MV-4-11 (cell line): ENCODE measurements around the gene PLCG2.
"Not testable (repeated sequence)": the region's sequence is repeated elsewhere in the genome, so short reads cannot be mapped to it uniquely, and the experiment has no call there.

Experiments used
- DNase-seq: peaks from one replicate; lab custom pipeline; 2025; lab: John Stamatoyannopoulos, UW

The PLCG2 gene

DNA sequence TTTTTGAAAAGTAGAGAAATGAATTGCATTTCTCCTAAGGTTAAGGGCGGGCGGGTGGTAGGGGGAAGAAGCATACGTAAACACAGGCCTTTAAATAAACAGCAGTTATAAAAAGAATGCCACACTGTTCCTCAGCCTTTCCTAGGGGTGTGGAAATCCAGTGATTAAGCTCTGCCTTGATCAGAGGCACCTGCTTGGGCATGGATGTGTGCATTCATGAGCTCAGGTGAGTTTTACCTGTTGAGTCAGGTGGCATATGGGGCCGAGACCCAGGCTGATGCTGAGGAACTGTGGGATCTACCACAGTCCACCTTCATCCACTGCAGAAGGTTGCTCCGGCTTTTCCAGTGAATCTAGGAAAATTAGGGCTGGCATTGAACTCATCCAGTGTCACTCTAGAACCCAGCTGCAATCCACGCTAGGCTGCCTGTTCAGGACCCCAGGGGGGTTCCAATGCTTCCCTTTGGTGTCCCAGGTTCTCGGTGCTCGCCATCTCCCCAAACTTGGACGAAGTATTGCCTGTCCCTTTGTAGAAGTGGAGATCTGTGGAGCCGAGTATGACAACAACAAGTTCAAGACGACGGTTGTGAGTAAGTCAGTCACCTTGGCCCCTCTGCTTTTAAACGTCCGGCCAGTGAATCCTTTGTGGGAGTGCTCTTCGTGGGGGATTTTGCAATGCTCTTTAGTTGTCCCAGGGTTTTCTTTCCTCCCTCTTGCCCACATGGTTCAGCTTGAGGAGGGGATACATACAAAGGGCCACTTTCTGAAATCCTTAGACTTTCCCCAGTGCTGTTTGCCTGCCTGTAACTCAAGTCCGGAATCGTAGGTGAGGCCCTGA is 159.5 kb downstream of the PLCG2 start:
- no peak for DNase-seq

DNA sequence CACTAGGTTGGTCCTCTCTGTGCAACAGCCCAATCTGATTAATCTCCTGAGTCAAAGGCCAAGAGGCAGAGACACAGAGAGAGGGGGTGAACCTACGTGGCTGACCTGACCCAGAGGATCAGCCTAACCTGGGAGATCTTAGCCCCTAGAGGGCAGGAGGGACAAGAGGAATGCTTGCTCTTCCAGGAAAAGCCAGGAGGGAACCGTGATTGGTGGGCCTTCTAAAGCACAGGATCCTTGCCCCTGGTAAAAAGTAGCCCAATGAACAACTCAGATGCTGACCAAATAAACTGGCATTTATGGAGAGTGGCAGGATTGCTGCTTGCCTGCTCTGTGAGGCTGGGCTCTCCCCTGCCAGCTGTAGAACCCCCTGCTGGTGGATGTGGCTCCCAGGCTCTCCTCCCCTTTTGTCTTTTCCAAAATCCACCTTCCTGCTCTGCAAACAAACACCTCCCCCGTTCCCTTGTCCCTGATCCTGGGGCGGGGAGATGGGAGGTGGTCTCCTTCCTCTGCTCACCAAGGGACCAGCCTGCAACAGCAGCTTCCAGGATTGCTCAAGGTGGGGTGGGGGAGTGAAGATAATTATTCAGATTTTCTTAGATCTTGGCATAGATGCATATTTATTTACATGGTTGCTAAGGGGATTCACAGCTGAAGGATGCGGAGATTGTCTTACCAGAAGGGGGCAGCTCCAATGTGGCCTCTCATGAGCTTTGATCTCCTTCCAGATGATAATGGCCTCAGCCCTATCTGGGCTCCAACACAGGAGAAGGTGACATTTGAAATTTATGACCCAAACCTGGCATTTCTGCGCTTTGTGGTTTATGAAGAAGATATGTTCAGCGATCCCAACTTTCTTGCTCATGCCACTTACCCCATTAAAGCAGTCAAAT is 160.3 kb downstream of the PLCG2 start:
- DNase-seq = no peak

DNA sequence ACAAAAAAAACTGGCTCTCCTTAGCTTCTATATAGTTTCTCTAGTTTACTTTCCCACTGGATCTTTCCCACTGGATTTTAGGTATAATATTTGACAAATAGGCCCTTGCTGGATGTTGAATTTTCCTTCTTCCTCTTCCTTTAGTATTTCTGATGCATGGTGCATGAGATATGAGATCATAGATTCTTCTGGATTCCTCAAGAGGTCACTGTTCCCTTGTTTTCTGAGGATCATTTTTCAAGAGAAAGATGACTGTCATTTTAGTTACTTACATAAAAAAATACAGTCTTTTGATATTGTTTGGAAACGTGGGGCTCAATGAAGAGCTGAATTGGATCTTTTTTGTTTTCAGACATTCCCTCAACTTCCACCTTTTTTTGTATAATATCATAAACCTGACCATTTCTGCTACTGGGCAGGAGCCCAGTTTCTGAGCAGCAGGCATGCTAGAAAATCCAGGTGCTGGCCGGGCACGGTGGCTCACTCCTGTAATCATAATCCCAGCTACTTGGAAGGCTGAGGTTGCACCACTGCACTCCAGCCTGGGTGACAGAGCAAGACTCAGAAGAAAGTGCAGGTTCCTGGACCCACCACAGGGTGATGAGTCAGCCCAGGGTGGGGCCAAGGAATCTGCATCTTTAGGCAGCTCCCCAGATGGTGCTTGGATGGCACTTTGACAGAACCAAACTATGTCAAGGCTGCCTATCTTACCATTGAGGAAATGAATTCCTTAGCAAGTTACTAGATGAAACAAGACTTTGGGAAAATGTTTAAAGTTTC is 161.9 kb downstream of the PLCG2 start:
- peak; percentile 58 for DNase-seq

DNA sequence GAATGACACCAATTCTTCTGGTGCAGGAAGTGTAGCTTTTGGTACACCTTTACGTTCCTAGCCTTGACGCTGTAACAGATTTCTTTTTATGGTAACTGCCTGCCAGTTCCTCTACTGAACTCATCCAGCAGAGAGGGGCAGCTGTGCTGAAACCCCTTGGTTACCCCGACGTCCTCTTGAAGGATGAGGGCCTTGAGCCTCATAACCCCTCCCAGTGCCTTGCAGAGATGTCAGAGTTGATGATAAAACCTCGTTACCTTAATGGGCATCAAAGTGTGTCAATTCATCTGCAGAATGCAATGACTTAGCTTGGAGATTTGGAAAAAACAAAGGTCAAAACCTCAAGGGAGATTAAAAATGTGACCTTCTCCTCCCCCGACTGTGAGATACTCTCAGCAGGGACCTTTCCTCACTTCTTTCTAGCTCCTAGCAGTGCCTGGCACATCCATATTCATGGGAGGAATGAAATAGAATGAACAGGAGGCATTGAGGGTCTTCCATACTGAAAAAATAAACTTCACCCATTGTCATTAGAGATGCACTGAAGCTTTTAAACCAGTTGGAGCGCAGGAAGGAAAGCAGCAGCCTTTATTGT is 163.0 kb downstream of the PLCG2 start:
- no peak for DNase-seq

DNA sequence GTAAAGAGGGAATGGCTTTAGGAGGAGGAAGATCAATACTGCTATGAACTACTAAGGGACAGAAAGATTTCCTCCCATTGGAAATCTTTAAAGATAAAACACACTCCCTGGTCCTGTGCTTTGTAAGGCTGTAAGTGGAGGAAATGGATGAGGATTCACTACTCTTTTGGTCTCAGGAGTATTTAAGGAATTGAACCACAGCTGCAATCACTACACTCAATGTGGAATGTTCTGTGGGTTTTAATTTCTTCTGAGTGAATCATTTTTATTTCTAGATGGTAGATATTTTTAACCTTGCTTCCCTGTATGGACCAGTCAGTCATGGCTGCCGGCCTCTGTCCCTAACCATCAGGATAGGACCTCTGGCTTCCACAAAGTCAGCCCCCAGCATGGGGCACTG is 166.6 kb downstream of the PLCG2 start:
- no peak for DNase-seq

DNA sequence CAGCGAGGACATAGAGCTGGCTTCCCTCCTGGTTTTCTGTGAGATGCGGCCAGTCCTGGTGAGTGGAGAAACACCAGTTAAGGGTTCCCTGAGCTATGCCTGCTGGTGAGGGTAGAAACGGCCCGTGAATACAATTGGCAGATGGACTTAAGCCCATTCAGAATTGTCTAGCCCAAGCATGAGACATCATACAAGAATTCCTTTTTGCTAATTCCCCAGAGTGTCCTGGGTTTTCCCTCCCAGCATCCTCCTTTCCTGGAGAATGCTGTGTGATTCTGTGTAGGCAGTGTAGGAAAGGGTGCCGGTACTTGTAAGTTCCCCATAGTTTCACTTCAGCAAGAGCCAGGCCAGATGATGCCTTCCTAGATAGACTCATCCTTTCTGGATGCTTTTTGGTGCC is 167.1 kb downstream of the PLCG2 start:
- no peak for DNase-seq

DNA sequence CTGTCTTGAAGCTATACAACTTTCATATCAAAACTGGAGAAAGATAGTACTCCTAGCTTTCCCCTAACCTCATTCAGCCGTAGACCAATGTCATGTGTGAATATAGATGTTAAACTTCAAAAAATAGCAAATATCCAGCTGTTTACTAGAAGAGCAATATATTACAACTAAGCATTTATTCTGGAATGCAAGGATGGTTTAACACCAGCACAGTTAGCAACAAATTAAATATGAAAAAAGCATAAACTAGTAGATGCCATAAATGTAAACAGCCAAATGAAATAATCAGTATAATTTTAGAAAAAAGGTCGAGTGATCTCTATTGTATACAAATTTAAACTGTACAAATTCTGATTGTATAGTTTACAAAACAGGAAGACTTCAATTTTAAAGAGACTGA is 172.5 kb downstream of the PLCG2 start:
- no peak for DNase-seq

DNA sequence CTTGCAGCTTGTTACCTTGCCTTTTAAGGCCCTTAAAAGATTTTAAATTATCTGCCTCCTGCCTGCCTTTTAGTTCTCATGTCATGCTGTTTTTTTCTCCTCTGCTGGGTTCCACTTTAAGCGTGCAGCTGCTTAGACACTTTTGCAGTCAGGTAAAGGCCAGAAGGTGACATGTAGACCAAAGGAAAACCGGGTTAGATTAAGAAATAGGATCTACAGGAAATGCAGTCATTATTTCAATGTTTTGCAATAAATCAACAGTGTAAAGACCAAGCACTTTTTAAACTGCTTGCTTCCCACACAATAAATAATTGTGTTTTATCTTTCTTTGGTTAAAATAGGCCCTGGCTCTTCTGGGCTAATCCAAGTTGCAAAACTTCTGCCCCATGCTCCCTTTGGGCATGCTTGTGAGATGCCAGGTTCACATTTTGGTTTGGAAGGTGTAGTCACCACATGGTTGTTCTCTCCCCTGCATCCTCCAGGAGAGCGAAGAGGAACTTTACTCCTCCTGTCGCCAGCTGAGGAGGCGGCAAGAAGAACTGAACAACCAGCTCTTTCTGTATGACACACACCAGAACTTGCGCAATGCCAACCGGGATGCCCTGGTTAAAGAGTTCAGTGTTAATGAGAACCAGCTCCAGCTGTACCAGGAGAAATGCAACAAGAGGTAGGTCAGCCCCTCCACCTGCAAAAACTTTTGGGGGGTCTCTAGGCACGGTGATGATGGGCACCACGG is 177.3 kb downstream of the PLCG2 start:
- DNase-seq = peak; percentile 86

DNA sequence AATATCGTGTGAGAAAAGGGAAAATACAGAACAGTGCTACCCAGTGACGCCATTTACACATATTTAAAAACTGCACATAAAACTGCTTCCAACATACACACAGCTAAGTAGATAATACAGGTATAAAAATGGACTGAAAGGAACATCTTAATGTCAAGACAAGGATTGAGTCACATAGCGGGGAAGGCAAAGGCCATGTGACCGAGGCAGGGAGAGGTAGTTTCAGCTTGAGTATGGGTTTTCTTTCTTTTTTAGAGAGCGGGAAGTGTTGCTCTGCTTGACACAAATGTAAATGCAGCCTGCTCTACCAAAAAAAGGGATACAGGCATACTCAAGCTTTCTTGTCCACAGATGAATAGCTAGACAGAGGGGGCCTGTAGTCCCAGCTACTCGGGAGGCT is 185.7 kb downstream of the PLCG2 start:
- no peak for DNase-seq

DNA sequence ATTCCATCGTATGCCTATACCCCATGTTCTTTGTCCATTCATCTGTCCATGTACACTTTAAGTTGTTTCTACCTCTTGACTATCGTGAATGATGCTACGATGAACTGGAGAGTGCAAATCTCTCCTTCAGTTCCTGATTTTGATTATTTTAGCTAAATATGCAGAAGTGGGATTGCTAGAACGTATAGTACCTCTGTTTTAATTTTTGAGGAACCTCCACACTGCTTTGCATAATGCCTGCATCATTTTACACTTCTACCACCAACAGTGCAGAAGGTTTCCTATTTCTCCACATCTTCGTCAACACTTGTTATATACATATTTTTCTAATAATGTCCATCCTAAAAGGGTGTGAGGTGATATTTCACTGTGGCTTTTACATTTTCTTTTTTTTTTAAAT is 188.3 kb downstream of the PLCG2 start:
- DNase-seq = peak; percentile 55

DNA sequence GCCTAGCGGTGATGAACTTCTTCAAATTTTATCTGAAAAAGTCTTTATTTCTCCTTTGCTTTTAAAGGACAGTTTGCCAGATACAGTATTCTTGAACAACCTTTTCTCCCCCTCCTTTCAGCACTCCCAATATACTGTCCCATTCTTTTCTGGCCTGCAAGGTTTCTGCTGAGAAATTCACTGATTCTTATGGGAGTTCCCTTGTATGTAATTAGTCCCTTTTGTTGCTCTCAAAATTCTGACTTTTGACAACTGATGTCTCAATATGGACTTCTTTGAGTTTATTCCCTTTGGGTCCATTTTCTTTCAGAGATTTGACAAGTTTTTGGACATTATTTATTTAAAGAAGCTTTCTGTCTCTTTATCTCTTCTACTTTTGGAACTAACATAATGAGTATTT is 192.8 kb downstream of the PLCG2 start:
- DNase-seq = no peak

DNA sequence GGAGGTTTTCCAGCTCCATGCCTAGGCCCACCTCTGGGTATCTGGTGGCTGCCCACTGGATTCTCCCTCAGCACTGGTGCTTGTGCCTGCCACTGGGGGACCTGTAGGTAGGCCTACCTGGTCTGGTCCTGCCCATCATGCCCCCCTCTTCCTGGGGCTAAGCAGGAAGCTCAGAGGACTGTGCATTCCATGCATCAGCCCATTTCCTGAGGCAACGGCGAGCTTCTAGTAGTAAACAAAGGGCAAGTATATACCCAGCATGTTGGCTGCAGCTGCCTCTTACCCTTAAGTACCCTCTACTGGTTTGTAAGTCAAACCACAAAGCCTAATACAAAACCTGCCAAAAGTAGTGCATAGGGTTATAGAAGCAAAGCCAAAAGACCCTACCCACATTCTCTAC is 194.6 kb downstream of the PLCG2 start:
- no peak for DNase-seq

DNA sequence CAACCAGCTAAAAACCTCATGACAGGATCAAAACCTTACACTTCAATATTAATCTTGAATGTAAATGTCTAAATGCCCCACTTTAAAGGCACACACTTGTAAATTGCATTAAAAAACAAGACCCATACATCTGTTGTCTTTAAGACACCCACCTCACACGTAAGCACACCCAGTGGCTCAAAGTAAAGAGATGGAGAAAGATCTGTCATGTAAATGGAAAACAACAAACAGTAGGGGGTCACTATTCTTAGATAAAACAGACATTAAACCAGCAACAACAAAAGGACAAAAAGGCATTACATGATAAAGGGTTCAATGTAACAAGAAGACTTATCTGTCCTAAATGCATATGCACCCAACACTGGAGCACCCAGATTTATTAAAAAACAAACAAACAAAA is 196.5 kb downstream of the PLCG2 start:
- DNase-seq = no peak

DNA sequence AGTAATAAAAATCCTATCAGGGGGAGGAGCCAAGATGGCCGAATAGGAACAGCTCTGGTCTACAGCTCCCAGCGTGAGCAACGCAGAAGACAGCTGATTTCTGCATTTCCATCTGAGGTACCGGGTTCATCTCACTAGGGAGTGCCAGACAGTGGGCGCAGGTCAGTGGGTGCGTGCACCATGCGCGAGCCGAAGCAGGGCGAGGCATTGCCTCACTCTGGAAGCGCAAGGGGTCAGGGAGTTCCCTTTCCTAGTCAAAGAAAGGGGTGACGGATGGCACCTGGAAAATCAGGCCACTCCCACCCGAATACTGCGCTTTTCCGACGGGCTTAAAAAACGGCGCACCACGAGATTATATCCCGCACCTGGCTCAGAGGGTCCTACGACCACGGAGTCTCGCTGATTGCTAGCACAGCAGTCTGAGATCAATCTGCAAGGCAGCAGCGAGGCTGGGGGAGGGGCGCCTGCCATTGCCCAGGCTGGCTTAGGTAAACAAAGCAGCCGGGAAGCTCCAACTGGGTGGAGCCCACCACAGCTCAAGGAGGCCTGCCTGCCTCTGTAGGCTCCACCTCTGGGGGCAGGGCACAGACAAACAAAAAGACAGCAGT is 198.3 kb downstream of the PLCG2 start:
- DNase-seq = not testable (repeated sequence)

DNA sequence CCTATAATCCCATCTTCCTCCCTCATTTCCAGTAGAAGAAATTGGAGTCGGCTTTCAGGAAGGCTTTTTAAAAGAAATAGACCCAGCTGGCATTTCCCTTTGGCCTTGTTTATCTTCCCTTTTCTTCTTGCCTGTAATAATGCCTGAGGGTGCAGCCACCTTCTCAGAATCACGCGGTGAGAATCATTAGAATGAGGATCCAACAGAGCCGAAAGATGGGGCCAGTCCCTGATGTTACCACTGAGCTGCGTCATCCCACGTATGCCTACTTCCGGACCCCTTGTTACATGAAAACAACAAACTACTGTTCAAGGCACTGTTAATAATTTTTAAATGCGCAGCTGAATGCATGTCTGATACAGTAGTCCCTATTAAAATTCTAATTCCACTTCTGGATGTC is 208.0 kb downstream of the PLCG2 start:
- no peak for DNase-seq

DNA sequence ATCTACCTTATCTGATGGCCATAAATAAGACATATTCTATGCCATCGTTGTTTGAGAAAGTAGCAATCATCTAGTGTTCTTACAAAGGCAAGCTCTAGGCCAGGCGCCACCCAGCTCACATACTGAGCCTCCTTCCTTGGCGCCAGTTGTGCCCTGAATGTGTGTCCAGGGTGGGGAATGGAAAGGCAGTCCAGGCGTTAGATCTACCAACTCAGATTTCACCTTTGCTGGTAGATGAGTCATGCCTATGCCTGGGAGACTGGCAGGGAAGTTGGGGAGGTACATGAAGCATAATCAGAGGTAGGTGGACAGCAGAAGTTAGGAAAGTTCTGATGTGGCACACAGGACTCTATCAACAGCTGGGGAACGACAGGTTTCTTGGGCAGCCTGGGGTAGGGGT is 208.6 kb downstream of the PLCG2 start:
- no peak for DNase-seq

DNA sequence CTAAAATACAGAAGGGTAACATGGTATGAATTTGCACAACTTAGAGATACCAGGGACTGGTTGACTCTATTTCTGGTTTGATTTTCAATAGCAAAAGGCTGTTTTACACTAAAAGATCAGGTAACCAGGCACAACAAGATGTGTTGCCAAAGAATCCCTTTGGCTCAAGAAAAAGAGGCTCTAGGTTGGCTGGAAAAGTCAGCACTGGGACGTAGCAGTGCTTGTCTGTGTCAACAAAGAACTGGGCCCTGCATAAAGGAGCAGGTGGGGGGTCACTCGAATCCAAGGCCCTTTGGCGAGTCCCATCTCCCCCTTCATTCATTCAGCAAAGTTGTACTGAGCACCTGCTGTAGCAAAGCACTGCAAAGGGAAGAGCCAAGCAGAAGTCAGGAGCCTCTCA is 213.8 kb downstream of the PLCG2 start:
- no peak for DNase-seq

DNA sequence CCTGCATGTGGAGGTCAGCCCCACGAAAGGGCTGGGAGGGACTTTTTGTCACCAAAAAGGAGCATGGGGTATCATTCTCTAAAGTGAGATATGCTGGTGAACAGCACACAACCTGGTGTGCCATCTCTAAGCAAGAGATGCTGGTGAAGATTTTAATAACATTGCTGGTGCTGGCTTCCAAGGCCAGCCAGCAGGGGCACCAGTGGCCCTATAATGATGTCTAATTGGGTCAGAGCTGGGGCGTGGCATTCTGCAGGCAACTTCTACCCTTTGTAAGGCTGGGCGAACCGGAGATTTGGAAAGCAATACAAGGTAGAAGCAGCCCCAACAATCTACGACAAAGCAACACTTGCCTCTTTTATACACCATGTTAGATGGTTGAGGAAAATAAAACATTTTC is 215.4 kb downstream of the PLCG2 start:
- no peak for DNase-seq

DNA sequence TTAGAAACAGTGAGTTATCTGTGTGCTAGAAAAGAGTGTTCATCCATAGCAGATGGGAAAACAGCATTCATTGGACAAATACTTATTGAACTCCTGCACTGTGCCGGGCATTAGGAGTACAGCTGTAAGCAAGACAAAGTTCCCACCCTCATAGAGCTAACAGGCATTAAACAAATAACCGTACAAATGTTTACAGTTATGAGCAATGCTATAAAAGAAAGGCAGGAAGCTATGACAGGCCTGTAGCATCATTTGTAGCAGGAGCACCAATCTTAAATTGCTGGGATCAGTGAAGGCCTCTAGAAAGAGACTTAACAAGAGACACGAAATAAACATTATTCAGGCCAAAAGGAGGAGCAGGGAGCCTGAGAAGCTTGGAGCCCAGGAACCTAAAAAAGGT is 216.6 kb downstream of the PLCG2 start:
- no peak for DNase-seq

DNA sequence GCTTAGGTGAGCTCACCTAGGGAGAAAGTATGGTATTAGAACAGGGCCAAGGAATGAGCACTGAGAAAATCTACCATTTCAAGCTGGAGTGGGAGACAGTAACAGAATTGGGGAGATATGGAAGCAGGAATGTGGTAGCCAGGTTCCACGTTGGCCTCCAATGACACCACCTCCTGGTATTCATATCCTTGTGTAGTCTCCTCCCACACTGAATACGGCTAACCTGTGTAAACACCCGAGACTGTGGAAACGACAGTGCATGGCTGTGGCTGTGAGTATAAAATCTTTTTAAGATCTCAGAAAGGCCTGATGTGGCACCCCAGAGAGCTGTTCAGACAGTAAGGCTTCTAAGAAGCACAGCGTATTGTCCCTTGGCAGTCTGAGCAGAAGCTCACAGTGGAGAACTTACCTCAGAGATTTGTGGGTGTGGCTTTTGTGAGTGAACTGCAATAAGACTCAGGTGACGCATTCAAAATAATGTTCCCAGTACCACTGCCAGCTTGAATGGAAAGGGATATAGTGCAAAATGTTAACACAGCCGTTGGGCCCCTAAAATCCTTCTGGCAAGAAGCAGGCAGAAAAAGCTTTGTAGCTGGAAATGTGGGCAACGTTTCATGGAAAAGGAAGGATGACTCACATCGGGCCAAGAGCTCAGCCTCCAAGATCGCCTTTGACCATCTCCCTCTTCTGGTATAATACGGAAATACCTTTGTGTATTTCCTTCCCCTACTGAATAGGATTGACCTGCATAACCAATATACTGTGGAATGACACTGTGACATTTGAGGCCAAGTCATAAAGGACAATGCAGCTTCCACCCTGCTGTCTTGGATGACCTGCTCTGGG is 217.8 kb downstream of the PLCG2 start:
- DNase-seq = peak; percentile 60
